Stomach smooth muscle (tissue), 2 donors: Measurements from ENCODE around the gene GRIA2.

Experiments used
- H3K27ac ChIP-seq: one replicate; pipeline ENCODE4 v1.7.0; 2013; ENCODE audit warnings: mild to moderate bottlenecking, low read length, inconsistent platforms
- H3K27me3 ChIP-seq, 2 donors: one replicate each; pipeline ENCODE4 v1.7.0; 2013; ENCODE audit warnings: low read length in 2 of 2; ENCODE audit not compliant: insufficient read depth in 2 of 2, control insufficient read depth in 1 of 2
- H3K36me3 ChIP-seq, 2 donors: one replicate each; pipeline ENCODE4 v1.7.0; 2013; ENCODE audit warnings: low read length in 2 of 2; ENCODE audit not compliant: control insufficient read depth in 2 of 2, insufficient read depth in 2 of 2
- H3K4me1 ChIP-seq: one replicate; pipeline ENCODE4 v1.7.0; 2013; ENCODE audit warnings: low read length; ENCODE audit not compliant: control insufficient read depth, insufficient read depth
- H3K4me3 ChIP-seq, 2 donors: one replicate each; pipeline ENCODE4 v1.7.0; 2013; ENCODE audit warnings: low read length in 2 of 2
- H3K9ac ChIP-seq, 2 donors: one replicate each; pipeline ENCODE4 v1.7.0; 2013; ENCODE audit warnings: low read length in 2 of 2, mild to moderate bottlenecking in 1 of 2
- H3K9me3 ChIP-seq, 2 donors: one replicate each; pipeline ENCODE4 v1.7.0; 2013; ENCODE audit warnings: low read length in 2 of 2; ENCODE audit not compliant: control insufficient read depth in 2 of 2
- donor health status: healthy.
- donor health status: Pancreatic carcinoma.

The GRIA2 gene

DNA sequence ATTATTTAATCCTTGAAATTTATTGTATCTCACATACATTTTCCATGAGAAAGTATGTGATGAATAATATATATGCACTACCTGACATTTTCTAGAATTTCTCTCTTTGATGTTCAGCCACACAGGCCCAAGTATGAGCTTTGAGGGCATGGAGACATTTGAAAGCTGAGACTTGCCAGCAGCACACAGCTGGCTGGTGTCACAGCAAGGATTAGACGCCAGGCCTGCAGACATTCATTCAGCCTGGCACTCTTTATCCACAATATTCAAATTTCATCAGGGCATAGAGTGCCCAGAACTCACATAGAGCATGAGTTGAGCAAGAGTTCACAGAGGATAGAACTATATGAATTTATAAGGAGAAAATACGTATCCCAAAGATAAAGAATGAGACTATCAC is 74.0 kb downstream of the GRIA2 start:
- no peak overlapping the region for H3K27ac ChIP-seq
- no peaks in the 10 kb centered on the region for H3K9me3 ChIP-seq
- H3K4me3 ChIP-seq: no peak overlapping the region
- no peak overlapping the region for H3K9ac ChIP-seq
- H3K36me3 ChIP-seq: no peaks in the 10 kb centered on the region
- H3K27me3 ChIP-seq: no peaks in the 10 kb centered on the region
- no peaks in the 10 kb centered on the region for H3K4me1 ChIP-seq

DNA sequence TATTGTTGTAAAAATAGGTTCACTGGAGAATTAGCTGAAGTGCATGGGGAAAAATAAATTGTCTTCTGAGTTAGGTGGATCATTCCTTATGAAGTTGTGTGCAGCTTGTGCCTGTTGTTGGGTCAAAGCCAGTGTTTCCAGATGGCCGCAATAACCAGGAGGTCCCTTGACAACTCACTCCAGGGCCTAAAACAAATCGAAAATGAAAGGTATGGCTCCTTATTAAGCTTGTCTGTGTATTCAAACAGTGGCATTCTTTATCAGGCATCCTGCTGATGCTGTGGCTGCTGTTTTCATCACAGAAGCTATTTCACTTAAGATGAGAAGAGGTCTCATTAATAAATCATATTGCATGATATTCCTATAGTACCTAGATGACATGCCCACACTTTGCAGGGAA is 80.2 kb downstream of the GRIA2 start:
- Histone ChIP-seq H3K4me3 (no peak overlapping the region), H3K4me1 (no peaks in the 10 kb centered on the region), H3K9me3 (no peaks in the 10 kb centered on the region), H3K36me3 (no peaks in the 10 kb centered on the region), H3K9ac (no peak overlapping the region), H3K27ac (no peak overlapping the region), H3K27me3 (no peaks in the 10 kb centered on the region)

DNA sequence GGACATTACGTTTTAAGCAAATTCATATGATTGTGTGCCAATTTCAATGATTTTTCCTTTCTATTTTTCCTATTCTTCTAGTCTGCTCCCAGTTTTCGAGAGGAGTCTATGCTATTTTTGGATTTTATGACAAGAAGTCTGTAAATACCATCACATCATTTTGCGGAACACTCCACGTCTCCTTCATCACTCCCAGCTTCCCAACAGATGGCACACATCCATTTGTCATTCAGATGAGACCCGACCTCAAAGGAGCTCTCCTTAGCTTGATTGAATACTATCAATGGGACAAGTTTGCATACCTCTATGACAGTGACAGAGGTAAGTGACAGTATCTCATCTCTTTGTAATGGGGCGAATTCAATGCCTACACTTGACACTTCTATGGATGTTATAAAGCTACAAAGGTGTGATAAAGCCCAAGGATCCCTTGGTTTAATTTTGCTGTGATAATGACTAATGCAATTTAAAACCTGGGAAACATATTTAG is 83.0 kb downstream of the GRIA2 start:
- Histone ChIP-seq H3K27me3 (no peaks in the 10 kb centered on the region), H3K36me3 (no peaks in the 10 kb centered on the region), H3K4me1 (no peaks in the 10 kb centered on the region), H3K27ac (no peak overlapping the region), H3K9ac (no peak overlapping the region), H3K4me3 (no peak overlapping the region), H3K9me3 (no peaks in the 10 kb centered on the region)

DNA sequence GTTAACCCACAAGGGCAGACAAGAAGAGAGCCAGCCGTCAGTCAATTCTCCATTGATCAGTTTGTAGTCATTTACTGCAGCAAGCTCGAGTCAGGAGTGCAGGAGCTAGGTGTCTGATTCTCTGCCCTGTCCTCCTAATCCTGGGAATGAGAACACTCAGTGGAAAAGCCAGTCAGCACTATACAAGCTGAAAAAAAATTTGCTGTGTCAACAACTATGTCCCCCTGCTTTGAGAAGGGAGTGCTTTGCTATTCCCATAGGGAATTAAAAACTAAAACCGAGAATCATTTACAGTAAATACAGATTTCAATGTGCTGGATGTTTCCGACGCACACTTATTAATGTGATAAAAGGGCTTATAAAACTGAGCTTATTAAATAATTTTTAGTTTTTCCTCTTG is 84.2 kb downstream of the GRIA2 start:
- Histone ChIP-seq H3K27me3 (no peaks in the 10 kb centered on the region), H3K36me3 (no peaks in the 10 kb centered on the region), H3K27ac (no peak overlapping the region), H3K4me3 (no peak overlapping the region), H3K9ac (no peak overlapping the region), H3K9me3 (no peaks in the 10 kb centered on the region), H3K4me1 (no peaks in the 10 kb centered on the region)

DNA sequence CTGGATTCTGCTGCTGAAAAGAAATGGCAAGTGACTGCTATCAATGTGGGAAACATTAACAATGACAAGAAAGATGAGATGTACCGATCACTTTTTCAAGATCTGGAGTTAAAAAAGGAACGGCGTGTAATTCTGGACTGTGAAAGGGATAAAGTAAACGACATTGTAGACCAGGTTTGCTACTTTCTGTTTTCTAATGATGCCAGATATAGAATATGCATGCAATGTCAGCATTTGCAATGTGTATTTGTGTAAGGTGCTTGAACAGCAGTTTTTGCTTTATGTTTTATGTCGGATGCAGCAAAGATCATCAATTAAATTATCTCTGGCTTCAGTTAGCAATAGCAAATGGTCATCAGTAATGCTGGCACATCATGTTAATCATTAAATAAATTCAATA is 92.2 kb downstream of the GRIA2 start:
- Histone ChIP-seq H3K9me3 (no peaks in the 10 kb centered on the region), H3K4me3 (no peak overlapping the region), H3K27me3 (no peaks in the 10 kb centered on the region), H3K36me3 (no peaks in the 10 kb centered on the region), H3K4me1 (no peaks in the 10 kb centered on the region), H3K27ac (no peak overlapping the region), H3K9ac (no peak overlapping the region)

DNA sequence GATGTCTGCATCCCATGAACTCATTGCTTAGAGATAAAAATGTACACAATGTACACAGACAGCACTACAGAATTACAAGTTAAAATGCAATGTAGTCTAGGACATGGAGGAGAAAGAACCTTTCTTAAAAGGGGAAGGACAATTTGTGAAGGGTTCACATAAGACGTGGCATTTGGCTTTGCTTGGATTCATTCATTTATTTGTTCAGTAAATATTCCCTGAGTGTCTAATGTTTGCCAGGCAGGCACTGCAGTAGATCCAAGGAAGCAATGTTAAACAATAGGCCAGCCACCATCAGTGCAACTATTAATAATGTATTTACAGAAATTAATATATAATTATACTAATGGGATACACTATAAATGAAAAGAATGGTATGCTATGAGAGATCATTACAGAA is 94.4 kb downstream of the GRIA2 start:
- H3K4me1 ChIP-seq: no peaks in the 10 kb centered on the region
- H3K9me3 ChIP-seq: no peaks in the 10 kb centered on the region
- no peak overlapping the region for H3K27ac ChIP-seq
- no peak overlapping the region for H3K4me3 ChIP-seq
- no peaks in the 10 kb centered on the region for H3K27me3 ChIP-seq
- no peak overlapping the region for H3K9ac ChIP-seq
- no peaks in the 10 kb centered on the region for H3K36me3 ChIP-seq

DNA sequence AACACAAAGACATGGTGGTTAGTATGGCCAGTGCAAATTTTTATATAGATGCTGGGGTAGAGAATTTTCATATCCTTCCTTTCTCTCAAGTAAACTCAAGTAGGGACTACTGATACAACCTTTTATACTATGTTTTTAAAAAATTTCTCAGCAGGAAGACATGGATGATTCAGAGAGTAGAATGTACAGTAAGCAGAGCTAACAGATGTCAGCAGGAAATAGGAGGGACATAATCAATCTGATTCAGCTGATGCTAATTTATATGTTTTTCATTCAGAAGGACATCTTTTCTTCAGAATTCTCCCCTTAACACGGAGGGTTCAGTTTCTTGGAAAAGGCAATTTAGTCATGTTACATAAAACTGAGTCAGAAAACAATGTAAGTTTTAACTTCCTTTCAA is 95.4 kb downstream of the GRIA2 start:
- no peak overlapping the region for H3K9ac ChIP-seq
- H3K9me3 ChIP-seq: no peaks in the 10 kb centered on the region
- no peaks in the 10 kb centered on the region for H3K36me3 ChIP-seq
- H3K27ac ChIP-seq: no peak overlapping the region
- no peaks in the 10 kb centered on the region for H3K4me1 ChIP-seq
- H3K4me3 ChIP-seq: no peak overlapping the region
- H3K27me3 ChIP-seq: no peaks in the 10 kb centered on the region

DNA sequence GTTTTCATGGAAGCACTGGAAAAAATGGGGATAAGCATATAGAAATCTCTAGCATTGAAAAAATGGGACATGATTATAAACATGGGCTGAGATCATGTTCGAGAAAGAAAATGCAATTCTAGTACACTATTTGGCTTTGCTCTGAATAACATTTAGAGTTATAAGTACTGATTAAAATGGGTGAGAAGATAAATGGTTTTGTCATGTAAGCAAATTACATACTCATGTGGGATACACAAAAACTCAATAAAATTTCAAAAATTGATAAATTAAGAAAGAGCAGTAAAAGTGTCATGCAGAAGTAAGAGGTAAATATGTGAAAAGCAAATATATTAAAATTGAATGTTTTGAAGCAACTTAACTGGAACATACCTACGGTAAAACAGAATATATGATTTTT is 99.6 kb downstream of the GRIA2 start:
- Histone ChIP-seq H3K36me3 (no peaks in the 10 kb centered on the region), H3K4me3 (no peak overlapping the region), H3K9ac (no peak overlapping the region), H3K27me3 (no peaks in the 10 kb centered on the region), H3K9me3 (no peaks in the 10 kb centered on the region), H3K4me1 (no peaks in the 10 kb centered on the region), H3K27ac (no peak overlapping the region)

DNA sequence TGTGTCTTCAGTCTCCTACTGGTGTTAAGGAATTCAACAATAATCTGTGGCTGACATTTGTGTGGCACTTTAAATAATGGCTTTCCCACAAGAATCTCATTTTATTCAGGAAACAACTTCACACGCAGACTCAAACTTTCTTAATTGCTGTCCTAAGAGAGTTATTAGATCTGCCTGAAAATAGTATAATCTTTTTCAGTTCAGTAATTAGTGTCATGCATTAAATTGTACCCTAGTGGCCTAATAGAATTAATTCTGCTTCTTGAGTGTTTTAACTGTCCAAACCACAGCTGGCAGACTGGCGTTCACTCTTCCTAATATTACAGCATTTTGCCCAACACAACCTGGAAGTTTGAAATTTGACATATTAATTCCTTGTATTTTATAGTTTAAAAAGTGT is 107.1 kb downstream of the GRIA2 start:
- H3K4me3 ChIP-seq: no peak overlapping the region
- no peaks in the 10 kb centered on the region for H3K36me3 ChIP-seq
- H3K9ac ChIP-seq: no peak overlapping the region
- H3K27ac ChIP-seq: no peak overlapping the region
- H3K4me1 ChIP-seq: no peaks in the 10 kb centered on the region
- H3K9me3 ChIP-seq: no peaks in the 10 kb centered on the region
- H3K27me3 ChIP-seq: no peaks in the 10 kb centered on the region

DNA sequence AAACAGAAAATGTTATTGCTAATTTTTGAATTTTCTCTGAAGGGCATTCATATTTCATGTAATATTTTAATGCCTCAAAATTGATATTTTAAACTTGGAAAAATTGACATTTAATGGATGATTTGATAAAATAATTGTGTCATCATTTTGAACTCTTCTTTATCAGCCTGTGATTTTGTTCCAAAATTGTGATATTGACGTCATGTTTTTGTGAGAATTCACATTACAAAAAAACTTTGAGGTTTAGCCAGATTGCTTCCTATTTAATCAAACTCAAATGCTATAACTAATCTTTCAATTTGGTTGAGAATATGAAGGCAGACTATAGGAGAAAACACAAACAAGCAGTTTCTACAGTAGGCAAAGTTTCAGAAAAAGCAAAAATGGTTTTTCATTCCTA is 137.4 kb downstream of the GRIA2 start:
- H3K4me1 ChIP-seq: no peaks in the 10 kb centered on the region
- no peak overlapping the region for H3K4me3 ChIP-seq
- H3K9ac ChIP-seq: no peak overlapping the region
- no peaks in the 10 kb centered on the region for H3K36me3 ChIP-seq
- H3K27ac ChIP-seq: no peak overlapping the region
- H3K9me3 ChIP-seq: no peaks in the 10 kb centered on the region
- no peaks in the 10 kb centered on the region for H3K27me3 ChIP-seq

DNA sequence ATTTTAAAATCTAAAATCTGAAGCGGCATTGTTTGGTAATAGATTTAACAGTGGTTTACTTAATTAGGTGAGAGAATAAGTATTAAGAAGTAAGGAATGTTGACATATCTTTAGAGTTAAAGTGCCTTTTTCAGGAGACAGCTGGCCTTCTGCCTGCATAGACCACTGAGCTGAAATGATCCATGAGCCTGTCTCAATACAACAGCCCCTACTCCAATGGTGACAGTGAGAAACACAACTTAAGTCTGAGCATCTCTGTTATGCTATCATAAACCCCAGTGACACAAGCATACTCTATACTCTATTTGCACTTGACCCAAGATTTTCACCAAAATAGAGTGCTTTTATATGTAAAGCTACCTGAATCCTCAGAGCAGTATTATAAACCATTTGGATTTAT is 137.9 kb downstream of the GRIA2 start:
- Histone ChIP-seq H3K4me1 (no peaks in the 10 kb centered on the region), H3K9me3 (no peaks in the 10 kb centered on the region), H3K27ac (no peak overlapping the region), H3K36me3 (no peaks in the 10 kb centered on the region), H3K27me3 (no peaks in the 10 kb centered on the region), H3K9ac (no peak overlapping the region), H3K4me3 (no peak overlapping the region)

DNA sequence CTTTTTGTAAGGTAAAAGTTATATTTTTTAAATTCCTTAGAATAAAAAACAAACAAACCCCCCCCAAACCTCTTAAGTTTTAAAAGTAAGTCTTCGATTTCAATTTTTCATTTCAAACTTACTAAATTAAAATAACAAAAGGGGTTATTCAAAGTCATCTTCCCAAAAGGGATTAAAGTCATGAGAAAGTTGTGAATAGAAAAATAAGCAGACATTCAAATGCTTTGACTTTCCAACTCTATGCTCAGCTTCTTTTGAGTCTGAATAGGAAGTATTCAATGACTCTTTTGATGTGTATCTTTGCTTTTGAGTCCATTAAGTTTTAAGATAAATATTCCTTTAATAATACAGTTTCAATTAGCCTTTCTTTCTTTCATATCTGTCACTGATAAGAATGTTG is 138.3 kb downstream of the GRIA2 start:
- Histone ChIP-seq H3K27ac (no peak overlapping the region), H3K27me3 (no peaks in the 10 kb centered on the region), H3K9me3 (no peaks in the 10 kb centered on the region), H3K9ac (no peak overlapping the region), H3K4me1 (no peaks in the 10 kb centered on the region), H3K36me3 (no peaks in the 10 kb centered on the region), H3K4me3 (no peak overlapping the region)
